NOMO-1 (cell line): Measurements from ENCODE around the gene ATG13.
"Not testable (repeated sequence)": the region's sequence is repeated elsewhere in the genome, so short reads cannot be mapped to it uniquely, and the experiment has no call there.

Experiments used
- DNase-seq, 2 experiments: peaks; one replicate each; lab custom pipeline; 2025; ENCODE audit not compliant: unreplicated experiment in 2 of 2; lab: John Stamatoyannopoulos, UW

The ATG13 gene

DNA sequence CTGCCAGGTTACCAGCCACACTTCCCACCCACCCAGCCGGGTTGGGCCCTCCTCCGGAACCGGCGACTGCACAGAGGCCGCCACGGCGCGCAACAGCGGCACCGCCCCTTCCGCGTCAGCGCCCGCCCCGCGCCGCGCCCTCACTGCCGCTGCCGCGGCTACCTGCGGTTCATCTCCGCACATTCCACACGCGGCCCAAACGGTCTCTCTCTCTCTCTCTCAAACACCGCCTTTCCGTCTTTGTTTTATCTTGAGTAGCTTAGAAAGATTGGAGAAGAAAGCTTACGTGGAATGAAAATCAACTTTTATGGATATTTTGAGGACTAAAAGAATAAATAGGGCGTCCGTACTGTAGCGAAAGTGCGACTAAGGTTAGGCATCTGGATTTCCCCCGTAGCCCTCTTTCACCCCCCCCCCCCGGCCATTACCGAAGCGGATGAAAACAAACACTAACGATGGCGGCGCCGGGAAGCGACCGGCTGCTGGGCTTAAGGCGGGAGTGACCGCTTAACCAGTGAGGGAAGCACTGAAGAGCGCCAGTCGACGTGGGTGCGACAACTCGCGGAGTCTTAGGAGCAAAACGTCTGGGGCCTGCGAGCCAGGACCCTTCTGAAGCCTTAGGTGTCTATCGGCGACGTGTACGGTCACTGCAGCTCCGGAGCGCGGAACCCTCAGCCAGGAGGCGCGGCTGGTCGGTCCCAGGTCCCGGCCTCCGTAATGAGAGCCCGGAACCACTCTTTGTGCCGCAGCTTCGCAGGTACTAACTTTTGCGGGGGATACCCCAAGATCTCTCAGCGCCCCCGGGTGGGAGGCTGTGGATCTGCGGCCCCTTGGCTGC, at the start of gene ATG13, which contains the start of gene HARBI1:
Gene ATG13, plus strand, starts transcription at position 420 of the 838 bp plus-strand sequence. CDS start 26,739 bp downstream, outside the sequence.
Gene HARBI1, minus strand, starts transcription at position 94 of the 838 bp plus-strand sequence. CDS start 990 bp downstream, outside the sequence.
- peak; percentile 79 to 90 for DNase-seq

DNA sequence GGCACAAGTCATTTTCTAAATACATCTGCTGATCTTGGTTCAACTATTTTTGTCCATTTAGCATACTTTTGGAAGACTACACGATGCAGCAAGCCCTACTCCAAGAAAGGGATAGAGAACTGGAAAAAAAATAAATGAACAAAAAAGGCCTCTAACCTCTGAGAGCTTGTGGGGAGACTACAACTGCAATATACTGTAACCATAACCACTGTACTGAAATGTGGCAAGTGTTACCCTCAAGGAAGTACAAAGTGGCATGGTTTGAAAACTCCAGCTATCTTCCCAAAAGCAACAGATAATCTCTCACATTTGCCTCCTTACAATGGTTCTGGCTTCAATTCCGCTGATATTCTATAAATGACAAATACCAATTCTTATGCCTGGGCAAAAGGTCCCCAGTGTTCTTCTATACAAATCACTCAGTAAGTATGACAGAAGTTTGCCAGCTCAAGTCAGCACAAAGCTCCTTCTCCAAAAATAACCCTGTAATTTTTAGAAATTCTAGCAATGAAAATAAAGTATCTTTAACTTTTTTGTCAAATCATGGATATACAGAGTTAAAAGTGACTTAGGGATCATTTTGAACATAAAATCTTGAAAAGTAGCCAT, 46.5 kb upstream of the ATG13 start:
- DNase-seq, result no peak

DNA sequence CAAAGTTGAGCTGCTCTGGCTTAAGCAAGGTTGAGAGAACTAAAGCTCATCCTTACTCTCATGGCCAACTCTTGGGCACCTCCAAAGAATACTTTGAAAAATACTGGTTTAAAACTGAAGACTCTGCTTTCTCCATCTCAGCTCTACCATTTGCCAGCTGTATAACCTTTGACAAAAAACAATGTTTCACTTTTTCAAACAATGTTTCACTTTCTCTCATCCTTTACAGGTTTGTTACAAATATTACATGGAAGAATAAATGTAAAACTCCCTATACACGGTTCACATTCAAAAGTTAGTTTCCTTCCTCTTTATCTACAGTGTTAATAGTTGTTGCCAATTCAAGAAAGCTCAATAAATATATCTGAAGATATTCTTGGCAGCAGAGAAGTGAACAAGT, 42.7 kb upstream of the ATG13 start:
- no peak for DNase-seq

- no peak for DNase-seq
Observed at GRCh38 chr11:46577058-46577457, 40.3 kb upstream of the ATG13 start.

DNA sequence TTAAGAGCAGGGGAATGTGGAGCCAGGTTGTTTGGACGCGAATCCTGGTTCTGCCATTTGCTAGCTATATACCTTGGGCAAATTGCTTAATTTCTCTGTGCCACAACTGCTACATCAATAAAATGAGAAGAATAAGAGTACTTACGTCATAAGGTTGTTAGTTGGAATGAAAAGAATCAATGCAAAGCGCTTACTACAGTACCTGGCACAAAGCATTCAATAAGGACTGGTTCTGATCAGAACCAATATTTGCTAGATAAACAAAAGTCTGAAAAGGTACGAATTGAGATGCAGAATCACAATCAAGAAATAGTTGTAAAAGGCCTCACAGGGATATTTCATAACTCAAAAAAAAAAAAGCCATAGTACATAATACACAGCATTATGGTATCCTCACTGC, 34.8 kb upstream of the ATG13 start:
- no peak for DNase-seq

GRCh38 chr11:46583513-46583912, 33.8 kb upstream of the ATG13 start:
- not testable (repeated sequence) for DNase-seq

- no peak for DNase-seq
Observed at GRCh38 chr11:46588131-46588530, 29.2 kb upstream of the ATG13 start.

DNA sequence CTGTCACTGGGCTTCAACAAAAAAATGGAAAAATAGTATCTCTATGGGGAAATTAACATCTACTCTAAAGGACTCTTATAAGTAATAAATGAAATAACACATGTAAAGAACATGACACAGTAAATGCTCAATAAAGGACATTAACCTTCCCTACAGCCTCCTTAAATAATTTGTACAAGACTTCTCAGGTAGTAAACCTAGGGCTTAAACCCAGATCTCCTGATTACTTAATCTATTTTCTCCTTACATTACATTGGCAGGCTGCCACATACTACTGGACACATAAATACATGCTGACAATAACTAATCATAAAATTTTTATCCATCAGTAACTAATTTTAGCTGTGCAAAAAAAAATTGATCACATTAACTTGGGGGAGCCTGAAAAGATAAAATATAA, 28.4 kb upstream of the ATG13 start:
- DNase-seq, result no peak

- no peak for DNase-seq
Observed at GRCh38 chr11:46590740-46591605, 26.4 kb upstream of the ATG13 start.

DNA sequence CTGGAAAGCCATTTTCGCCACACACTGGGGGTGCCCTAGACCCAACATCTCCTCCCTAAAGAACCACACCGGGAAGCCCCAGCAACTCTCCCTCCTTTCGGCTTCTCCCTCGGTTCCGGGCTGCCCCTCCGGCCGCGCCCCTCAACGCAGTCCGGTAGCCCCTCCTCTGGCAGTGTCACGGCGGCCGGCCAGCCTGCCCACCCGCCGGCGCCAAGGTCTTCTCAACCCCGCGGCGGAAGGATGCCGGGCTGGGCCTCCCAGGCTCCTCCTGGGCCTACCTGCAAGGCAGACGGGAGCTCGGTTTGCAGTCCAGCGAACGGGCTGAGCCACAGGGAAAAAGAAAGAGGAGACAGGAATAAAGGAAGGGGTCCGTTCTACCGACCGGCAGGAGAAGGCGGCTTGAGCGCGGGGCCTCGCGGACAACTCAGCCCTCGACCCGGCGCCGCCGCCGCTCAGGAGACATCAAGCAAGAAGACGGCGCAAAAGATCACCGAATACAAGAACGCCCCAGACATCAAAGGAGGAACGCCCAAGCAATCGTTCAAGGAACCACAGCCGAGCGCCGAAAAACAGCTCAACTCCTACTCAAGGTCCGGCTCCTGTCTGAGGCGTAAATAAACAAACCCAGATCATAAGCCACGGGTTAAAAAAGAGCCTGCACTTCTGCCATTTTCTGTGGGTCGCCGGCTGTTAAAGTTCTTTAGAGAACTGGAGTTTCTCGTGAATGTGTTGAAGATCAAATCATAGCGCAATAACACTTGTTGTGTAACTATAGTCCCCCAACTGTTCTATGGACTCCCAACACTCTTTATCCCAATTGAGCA, 23.6 kb upstream of the ATG13 start, which contains the start of gene AMBRA1:
Gene AMBRA1, minus strand, starts transcription at position 474 of the 824 bp plus-strand sequence. CDS start 45,643 bp downstream, outside the sequence.
- DNase-seq, result peak; percentile 88 to 95

- DNase-seq, result no peak
Observed at GRCh38 chr11:46594374-46594700, 23.0 kb upstream of the ATG13 start.

- DNase-seq, result no peak
Observed at GRCh38 chr11:46594785-46595184, 22.6 kb upstream of the ATG13 start.

DNA sequence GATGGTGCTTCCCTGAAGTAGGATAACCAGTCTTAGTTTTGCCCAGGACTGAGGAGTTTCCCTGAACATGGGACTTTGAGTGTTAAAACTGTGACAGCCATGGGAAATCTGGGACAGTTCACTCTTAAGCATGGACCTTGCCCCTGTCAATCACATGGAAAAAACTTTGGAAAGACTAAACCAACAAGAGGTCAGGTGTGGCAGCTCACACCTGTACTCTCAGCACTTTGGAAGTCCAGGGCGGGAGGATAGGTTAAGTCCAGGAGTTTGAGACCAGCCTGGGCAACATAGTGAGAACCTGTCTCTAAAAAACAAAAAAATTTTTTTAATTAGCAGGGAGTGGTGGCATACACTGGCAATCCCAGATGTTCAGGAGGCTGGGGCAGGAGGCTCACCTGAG, 20.2 kb upstream of the ATG13 start:
- no peak for DNase-seq

DNA sequence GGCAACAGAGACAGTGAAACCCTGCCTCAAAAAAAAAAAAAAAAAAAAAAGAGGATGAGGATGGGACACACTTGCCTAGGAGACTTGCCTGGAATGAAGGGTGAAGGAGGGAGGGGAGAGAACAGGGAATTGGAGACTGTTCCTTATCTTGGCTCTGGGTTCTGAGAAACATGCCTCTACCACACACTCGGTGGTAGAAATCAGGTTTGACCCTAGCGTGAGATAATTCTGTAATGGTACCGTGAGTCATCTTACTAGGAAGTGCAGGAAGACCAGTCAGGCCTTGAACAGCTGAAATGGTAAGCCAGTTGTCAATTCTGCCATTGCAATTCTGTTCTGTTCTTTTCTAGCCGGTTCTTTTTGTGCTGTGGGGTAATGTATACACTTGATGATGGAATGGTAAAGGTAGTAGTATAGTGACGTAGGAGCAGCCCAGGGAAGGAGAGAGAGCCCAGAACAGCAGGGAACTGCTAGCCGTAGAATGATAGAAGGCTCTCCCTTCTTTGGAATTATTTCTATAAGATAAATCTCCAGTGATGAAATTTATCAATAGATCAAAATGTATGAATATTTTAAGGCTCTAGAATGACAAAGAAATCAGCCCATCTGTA, 19.6 kb upstream of the ATG13 start:
- DNase-seq, result no peak

- DNase-seq, result no peak
Observed at GRCh38 chr11:46599340-46600193, 17.8 kb upstream of the ATG13 start.

GRCh38 chr11:46600194-46600960, 17.0 kb upstream of the ATG13 start:
- DNase-seq, result no peak

DNA sequence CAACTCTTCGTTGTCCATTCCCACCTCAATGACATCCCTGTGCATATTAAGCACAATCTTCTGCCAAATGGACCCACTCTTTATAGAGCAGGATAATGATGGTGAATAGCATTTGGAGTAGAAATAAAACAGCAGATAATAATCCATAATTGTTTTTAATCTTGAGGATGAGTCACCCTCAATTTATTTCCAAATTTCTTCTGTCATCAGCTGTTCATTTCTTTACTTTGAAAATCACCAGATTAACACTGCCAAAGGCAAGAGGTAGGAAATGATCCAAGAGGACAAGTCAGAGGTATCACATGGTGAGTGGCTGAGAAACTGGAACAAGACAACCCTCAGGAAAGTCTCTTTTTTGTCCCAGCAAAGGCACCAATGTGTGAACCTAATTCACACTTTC, 16.2 kb upstream of the ATG13 start:
- no peak for DNase-seq

DNA sequence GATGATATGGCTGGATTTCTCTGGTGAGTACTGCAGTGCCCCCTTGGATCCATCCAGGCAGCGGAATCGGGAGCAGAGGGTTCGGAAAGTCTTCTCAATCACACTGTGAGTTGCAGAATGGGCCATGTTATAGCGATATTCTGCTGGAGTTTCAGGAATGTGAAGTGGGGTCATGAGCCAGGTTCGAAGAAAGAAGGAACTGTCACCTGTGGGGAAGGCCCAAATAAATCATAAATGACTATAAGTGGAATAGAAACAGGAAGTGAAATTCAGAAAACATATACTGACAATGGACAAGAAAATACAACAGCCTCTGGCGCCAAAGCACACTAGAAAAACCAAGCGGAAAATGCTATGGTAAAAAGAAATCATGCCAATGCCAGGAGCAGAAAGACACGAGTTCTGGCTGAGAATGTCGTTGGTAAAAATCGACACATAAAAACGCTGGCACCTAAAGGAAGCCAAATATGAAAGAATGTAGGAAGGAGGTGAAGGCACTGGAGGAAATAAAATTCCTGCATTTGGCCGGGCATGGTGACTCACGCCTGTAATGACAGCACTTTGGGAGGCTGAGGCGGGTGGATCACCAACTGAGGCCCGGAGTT, 13.5 kb upstream of the ATG13 start:
- DNase-seq, result peak; percentile 17 to 59
